Thyroid gland (tissue), 4 donors: ENCODE results near the gene H6PD.

Experiments
- CTCF ChIP-seq, 6 experiments: fragments of 200-600 bp in 3 of 6; fragments of 450-650 bp in 3 of 6; sonication (generic) in 3 of 6; IDR thresholded peaks; one replicate each; pipeline ENCODE4 v1.5.1; 2016 to 2019; ENCODE audit warnings: antibody characterized with exemption in 6 of 6, mild to moderate bottlenecking in 2 of 6, inconsistent platforms in 1 of 6, moderate library complexity in 1 of 6
- POLR2A ChIP-seq, 2 donors: fragments of 450-650 bp; IDR thresholded peaks; one replicate each; pipeline ENCODE4 v1.6.1; 2017; ENCODE audit warnings: antibody characterized with exemption in 2 of 2, mild to moderate bottlenecking in 2 of 2, moderate library complexity in 1 of 2

GRCh38 chr1:9190234-9190633, 44.3 kb upstream of the H6PD start:
- TF ChIP-seq CTCF (IDR thresholded peaks at IDR 0.05) (no peak), POLR2A (IDR thresholded peaks at IDR 0.05) (no peak)
